Activated CD8-positive, alpha-beta T cell treated with anti-CD3 and anti-CD28 coated beads for 36 hours (primary cell): ENCODE data around the gene CDK19. TPM values are rescaled to one million over a fixed set of nuclear protein-coding genes. Genes with fewer than 3 reads are reported as not detected.
"Not testable (repeated sequence)": the region's sequence is repeated elsewhere in the genome, so short reads cannot be mapped to it uniquely, and the experiment has no call there.

ENCODE experiments used
- ATAC-seq: fragments of 200-7000 bp; cut with Tn5 transposase; one replicate; pipeline ENCODE4 v1.10.0; 2021; ENCODE audit warnings: mild to moderate bottlenecking, moderate library complexity
- CTCF ChIA-PET: fragments of 350-600 bp; sonication (Branson Sonifier 250); formaldehyde crosslinking; loops from one replicate; lab custom pipeline; 2021; ENCODE audit warnings: antibody characterized with exemption; lab: Charles Lee
- POLR2A ChIA-PET: fragments of 350-600 bp; sonication (Branson Sonifier 250); formaldehyde crosslinking; loops from one replicate; lab custom pipeline; 2021; ENCODE audit warnings: antibody characterized with exemption; lab: Charles Lee
- DNase-seq: peaks from one replicate; pipeline ENCODE4 v3.0.0-alpha.2; 2020
- H3K27ac Mint-ChIP-seq: one replicate; pipeline ENCODE4 v1.8.0; 2021; ENCODE audit warnings: mild to moderate bottlenecking, mixed read lengths
- H3K27me3 Mint-ChIP-seq: one replicate; pipeline ENCODE4 v1.8.0; 2021; ENCODE audit warnings: mixed read lengths
- H3K36me3 Mint-ChIP-seq: one replicate; pipeline ENCODE4 v1.8.0; 2021; ENCODE audit warnings: low read depth, mixed read lengths
- H3K4me1 Mint-ChIP-seq: one replicate; pipeline ENCODE4 v1.8.0; 2021; ENCODE audit warnings: low read depth, mixed read lengths
- H3K4me3 Mint-ChIP-seq: one replicate; pipeline ENCODE4 v1.8.0; 2021; ENCODE audit warnings: mild to moderate bottlenecking, moderate library complexity, mixed read lengths
- H3K9me3 Mint-ChIP-seq: one replicate; pipeline ENCODE4 v1.8.0; 2021; ENCODE audit warnings: mixed read lengths
- intact Hi-C: fragments of 100-400 bp; cut with micrococcal nuclease; formaldehyde crosslinking; loops from one replicate; pipeline ENCODE4 v1.10.0; 2022
- total RNA-seq, 2 experiments: library from RNA; stranded (reverse); gene quantifications; one replicate each; pipeline ENCODE4 v1.2.3, GENCODE V29; 2021
- TF ChIP-seq, protein P1 (sequence below): fragments of 200-600 bp; IDR thresholded peaks from one replicate; pipeline ENCODE4 v1.8.0; 2022; ENCODE audit warnings: antibody characterized with exemption, mild to moderate bottlenecking

The CDK19 gene
- total RNA-seq, 2 experiments from 2014 or later: 11.8 to 13.1 TPM

DNA sequence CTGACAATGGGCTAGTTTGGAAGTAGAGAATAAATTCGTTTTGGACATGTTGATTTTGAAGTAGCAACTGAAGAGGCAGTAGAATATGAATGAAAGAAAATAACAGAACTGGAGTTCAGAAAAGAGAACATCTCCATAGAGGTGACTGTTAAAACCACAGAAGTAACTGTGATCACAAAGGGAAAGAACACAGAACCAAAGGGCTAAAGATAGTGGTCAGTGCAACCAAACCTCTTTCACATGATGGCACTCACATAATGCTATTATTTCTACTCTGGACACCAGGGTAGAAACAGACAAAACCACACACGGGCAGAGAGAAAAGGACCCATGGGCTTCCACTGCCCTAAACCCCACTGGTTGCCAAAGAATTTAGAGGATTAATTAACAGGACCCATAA lies 58.5 kb downstream of the CDK19 start:
- CTCF ChIA-PET: no interaction called here
- ATAC-seq (no peak), DNase-seq (no peak)
- peaks cover 3% of the 10 kb centered on the region for H3K4me1 Mint-ChIP-seq
- no peaks in the 10 kb centered on the region for H3K27me3 Mint-ChIP-seq
- H3K4me3 Mint-ChIP-seq: no peak overlapping the region
- H3K27ac Mint-ChIP-seq: no peak overlapping the region
- intact Hi-C loops: no loop called here
- H3K9me3 Mint-ChIP-seq: no peaks in the 10 kb centered on the region
- POLR2A ChIA-PET: no interaction called here
- peaks cover 2% of the 10 kb centered on the region for H3K36me3 Mint-ChIP-seq
- TF ChIP-seq, protein P1, sequence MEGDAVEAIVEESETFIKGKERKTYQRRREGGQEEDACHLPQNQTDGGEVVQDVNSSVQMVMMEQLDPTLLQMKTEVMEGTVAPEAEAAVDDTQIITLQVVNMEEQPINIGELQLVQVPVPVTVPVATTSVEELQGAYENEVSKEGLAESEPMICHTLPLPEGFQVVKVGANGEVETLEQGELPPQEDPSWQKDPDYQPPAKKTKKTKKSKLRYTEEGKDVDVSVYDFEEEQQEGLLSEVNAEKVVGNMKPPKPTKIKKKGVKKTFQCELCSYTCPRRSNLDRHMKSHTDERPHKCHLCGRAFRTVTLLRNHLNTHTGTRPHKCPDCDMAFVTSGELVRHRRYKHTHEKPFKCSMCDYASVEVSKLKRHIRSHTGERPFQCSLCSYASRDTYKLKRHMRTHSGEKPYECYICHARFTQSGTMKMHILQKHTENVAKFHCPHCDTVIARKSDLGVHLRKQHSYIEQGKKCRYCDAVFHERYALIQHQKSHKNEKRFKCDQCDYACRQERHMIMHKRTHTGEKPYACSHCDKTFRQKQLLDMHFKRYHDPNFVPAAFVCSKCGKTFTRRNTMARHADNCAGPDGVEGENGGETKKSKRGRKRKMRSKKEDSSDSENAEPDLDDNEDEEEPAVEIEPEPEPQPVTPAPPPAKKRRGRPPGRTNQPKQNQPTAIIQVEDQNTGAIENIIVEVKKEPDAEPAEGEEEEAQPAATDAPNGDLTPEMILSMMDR: no peak

DNA sequence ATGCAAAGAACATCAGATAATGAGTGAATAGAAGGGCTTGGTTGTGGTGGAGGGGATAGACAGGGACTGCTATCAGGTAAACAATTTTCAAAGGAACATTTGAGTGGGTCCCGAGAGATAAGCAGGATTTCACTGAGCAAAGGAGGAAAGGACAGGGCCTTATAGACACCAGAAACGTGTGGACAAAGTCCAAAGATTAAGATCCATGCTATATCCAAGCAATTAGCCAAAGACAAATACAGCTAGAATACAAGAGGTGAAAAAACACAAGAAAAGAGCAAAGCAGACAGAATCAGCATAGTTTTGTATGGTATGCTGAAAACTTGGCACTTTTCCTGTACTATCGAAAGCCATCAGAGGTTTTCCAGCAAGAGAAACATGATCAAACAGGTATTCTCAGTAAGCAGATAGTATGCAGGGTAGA lies 59.8 kb downstream of the CDK19 start:
- CTCF ChIA-PET: no interaction called here

DNA sequence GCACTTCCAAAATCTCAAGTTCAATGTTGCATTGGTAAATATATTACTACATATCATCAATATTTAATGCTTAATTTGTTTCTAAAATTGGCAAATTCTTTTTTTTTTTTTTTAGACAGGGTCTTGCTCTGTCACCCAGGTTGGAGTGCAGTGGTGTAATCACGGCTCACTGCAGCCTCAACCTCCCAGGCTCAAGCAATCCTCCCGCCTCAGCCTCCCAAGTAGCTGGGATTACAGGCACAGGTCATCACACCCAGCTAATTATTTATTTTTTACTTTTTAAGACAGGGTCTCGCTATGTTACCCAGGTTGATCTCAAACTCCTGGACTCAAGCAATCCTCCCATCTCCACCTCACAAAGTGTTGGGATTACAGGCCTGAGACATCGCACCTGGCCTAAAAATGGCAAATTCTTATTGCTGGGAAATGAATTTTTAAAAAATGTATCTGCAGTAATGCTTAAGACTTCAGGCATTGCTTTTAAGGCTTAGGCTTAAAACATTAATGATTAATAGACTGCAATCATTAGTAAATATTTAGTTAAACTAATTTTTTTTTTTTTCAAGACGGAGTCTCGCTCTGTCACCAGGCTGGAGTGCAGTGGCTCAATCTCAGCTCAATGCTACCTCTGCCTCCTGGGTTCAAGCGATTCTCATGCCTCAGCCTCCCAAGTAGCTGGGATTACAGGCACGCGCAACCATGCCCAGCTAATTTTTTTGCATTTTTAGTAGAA lies 61.2 kb downstream of the CDK19 start:
- H3K9me3 Mint-ChIP-seq, DNase-seq, CTCF ChIA-PET, intact Hi-C loops, H3K4me1 Mint-ChIP-seq, H3K4me3 Mint-ChIP-seq, H3K36me3 Mint-ChIP-seq, H3K27ac Mint-ChIP-seq, H3K27me3 Mint-ChIP-seq, ATAC-seq: not testable (repeated sequence)
- POLR2A ChIA-PET: interaction anchor here (0.7 kb wide), 1 partner anchor 125 kb away, joined by 3 read pairs; no protein-coding TSS in a partner anchor

More for the DNA sequence above, 59.8 kb downstream of the CDK19 start:
- Mint-ChIP-seq H3K27ac (no peak overlapping the region), H3K36me3 (peaks cover 2% of the 10 kb centered on the region), H3K4me3 (no peak overlapping the region), H3K9me3 (no peaks in the 10 kb centered on the region), H3K27me3 (no peaks in the 10 kb centered on the region), H3K4me1 (peaks cover 3% of the 10 kb centered on the region)
- intact Hi-C loops: no loop called here
- TF ChIP-seq, protein P1: no peak
- ATAC-seq: no peak
- POLR2A ChIA-PET: no interaction called here
- DNase-seq: no peak

DNA sequence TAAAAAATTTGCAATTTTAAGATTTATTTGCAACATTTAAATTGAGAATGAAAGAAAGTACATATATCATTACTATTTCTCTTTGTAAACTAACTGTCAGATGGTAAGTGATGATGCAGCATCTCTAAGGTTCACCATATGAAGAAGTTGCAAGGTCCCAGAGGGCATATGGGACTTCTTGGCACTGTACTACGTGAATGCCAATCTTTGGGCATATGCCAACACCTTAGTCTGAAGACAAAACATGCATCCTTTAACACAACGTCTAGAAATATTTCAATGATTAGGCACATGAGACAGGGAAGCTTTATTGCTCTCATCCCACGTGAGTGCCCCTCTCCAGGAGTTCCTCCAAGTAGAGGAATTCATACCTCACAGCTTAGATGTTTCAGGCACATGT lies 66.8 kb downstream of the CDK19 start:
- DNase-seq (no peak), ATAC-seq (no peak)
- no peak overlapping the region for H3K4me3 Mint-ChIP-seq
- H3K36me3 Mint-ChIP-seq: peaks cover 3% of the 10 kb centered on the region
- H3K27me3 Mint-ChIP-seq: no peaks in the 10 kb centered on the region
- CTCF ChIA-PET: no interaction called here
- H3K4me1 Mint-ChIP-seq: no peaks in the 10 kb centered on the region
- TF ChIP-seq, protein P1: no peak
- POLR2A ChIA-PET: interaction anchor here (1.3 kb wide), 1 partner anchor 67 kb away, joined by 5 read pairs; the partner anchor contains the start of gene CDK19
- no peak overlapping the region for H3K27ac Mint-ChIP-seq
- H3K9me3 Mint-ChIP-seq: no peaks in the 10 kb centered on the region
- intact Hi-C loops: no loop called here

DNA sequence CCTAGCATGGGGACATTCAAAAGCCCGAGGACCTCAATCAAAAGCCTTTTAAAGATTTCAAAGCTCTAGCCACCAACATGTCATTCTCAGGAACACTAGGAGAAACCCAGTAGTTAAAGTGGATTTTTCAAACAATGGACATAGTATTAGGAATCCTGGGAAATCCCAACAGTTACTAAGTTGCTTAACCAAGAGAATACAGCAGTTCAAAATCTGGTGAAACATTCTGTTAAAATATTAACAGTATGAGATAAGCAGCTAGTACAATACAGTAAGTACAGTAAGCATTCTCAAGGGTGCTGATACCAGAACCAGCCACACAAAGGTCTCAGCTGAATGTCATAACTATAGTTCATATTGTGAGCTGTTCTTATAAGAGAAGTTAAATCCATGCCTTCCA lies 68.6 kb downstream of the CDK19 start:
- POLR2A ChIA-PET: interaction anchor here (0.7 to 1.7 kb wide), 2 partner anchors 128 to 209 kb away, joined by 3 to 5 read pairs; partner anchors contain the start of gene AMD1
- peaks cover 19% of the 10 kb centered on the region for H3K36me3 Mint-ChIP-seq

More for the DNA sequence above, 68.6 kb downstream of the CDK19 start:
- intact Hi-C loops: no loop called here
- Mint-ChIP-seq H3K4me1 (no peaks in the 10 kb centered on the region), H3K27me3 (no peaks in the 10 kb centered on the region), H3K9me3 (peaks cover 12% of the 10 kb centered on the region), H3K27ac (no peak overlapping the region), H3K4me3 (no peak overlapping the region)
- CTCF ChIA-PET: interaction anchor here (0.6 kb wide), 1 partner anchor 11 kb away, joined by 3 read pairs; no protein-coding TSS in a partner anchor
- DNase-seq (no peak), ATAC-seq (no peak)
- TF ChIP-seq, protein P1: no peak
